HG02885 (cell line): ENCODE data around the gene FMN1.

Source experiments
- ATAC-seq: cut with Tn5 transposase; IDR thresholded peaks from one replicate; pipeline ENCODE4 v1.9.1; 2021; ENCODE audit warnings: mild to moderate bottlenecking; ENCODE audit not compliant: unreplicated experiment, poor library complexity

FMN1 gene

DNA sequence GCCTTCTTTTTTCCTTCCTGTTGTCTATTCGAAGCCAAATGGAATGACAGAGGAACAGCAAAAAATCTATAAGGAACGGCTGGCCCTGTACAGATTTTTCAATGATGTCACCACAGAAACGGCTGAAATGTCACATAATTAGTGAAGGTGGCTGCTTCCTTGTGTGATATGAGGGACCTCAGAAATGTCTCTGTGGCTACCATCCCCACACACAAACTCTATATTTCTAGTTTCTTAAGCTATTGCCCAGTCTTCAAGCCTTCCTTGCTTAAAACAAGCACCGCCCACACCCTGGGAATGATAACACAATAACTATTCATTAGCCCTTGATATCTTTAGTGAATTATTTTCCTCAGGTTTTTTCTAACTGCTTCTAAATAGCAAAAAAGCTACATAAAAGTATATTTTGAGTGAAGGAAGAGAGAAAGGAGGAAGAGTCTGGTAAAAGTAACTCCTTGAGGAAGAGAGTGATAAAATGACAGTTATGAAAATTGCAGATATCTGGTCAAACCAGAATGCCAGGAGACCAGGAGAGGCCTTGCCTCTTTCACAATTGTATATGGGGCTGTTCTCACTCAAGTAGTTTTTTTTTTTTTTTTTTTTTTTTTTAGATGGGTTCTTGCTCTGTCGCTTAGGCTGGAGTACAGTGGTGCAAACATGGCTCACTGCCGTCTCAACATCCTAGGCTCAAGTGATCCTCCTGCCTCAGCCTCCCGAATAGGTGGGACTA lies 38.7 kb downstream of the FMN1 start:
- no peak for ATAC-seq

DNA sequence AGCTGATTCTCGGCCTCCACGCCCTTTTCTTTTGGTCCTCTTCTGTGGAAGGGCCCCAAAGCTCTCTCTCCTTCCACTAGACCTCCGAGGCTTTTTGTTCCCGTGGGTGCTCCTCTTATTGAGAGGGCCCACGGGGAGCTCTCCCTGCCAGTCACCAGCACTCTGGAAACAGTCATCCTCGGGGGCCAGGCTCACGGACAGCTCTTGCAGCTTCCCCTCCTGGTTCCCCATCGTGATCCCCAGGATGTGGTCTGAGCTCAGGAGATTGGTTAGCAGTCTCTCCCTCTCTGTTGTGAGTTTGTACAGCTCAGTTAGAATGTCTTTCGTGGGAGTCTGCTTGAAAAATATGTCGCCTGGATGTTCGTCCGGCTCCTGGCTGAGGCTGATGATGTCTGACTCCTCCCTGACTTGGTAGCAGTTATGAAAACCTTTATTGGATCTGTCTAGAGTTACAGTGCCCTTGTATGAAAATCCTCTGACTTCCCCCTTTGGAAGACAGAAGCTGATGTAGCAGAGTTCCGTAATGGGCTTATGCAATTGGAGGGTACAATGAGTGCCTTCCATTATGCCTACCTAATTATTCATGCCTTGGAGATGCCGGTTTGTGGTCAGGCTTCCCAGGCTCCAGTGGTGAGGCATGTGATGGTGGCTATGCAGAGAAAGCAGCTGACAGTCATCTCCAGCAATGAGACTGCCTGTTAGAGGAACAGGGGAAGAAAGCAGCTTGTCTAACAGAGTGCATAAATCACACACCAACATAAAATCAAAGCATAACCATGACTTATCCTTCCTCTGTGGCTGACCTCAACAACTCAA lies 40.0 kb downstream of the FMN1 start:
- ATAC-seq = no peak

DNA sequence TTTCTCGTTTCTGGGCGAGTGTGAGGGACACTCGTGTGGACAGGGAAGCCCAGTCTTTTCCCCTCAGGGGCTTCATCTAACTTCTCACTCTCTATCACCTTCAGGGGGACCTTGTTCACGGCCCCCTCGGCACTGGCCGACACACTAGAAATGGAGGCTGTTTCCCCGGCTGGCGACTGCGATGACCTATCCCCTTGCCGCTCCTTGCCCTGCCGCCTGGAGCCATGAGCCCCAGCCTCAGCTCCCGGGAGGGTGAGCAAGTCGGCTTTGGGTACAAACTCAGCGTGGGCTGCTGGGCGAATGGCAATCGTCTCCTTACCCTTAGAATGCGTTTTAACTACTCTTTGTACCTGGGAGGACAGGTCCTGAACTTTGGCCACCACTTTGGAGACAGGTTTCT lies 41.0 kb downstream of the FMN1 start:
- no peak for ATAC-seq

DNA sequence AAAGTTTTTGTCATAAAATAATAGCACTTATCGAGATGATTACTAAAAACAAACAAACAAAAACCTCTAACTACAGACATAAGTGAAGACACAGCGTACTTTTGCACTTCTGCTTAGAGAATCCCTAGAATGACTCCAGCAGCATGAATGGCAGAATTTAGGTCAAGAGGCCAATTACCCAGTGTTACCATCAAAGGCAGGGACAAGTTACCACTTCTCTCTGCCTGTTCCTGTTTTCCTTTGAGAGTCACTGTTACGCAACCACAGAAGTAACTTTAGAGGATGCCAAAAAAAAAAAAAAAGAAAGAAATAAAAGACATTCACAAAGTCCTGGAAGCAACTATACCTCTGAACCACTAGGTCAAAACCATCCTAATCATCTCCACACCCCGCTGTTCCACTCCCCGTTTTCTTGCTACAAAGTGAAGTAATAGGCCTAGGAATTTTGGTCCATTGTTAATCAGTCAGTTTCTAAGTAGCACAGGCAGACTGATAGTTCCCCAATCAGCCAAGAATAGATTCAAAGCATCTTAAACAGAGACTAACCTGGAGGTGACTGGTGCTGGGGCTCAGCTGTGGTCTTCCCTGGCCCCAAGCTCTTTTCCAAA lies 41.9 kb downstream of the FMN1 start:
- ATAC-seq = no peak

DNA sequence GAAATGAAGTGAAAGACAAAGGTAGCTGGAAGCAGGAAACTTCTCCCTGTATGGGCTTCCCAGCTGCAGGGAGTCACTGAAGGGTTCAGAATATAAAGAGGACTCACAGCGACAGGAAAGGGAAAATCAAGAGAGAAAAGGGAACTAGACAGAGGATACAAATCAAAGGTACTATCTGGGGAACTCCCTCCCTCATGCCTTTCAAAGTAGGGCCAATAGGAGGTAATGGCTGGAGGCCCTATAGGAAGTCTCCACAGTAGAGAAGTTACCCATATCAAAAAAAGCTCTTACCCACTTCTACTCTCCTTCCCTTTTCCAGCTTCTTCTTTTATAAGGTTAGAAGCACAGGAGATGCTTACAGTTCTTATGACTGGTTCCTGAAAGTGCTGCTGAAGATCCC lies 43.5 kb downstream of the FMN1 start:
- ATAC-seq = no peak

DNA sequence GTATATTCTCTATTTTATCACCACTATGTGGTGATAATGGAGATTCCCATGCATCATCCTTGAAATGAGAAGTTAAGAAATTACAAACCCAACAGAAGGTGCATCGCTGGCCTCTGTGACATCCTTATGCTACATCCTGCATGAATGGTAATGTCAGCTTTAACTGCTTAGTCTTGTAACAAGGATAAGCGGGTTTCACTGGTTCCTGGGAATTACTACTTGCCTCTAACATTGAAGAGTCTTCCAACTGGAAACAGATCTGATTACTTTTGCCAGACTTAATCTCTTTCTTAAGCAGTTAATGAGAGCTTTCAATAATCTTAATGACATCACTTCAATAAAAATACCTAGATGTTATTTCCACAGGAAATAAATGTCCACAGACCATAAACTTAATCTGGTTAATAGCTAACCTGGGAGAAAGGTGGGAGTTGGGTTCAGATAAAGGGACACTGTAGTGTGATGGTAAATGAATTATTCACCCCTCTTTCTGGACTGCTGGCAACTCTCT lies 44.0 kb downstream of the FMN1 start:
- ATAC-seq = no peak

DNA sequence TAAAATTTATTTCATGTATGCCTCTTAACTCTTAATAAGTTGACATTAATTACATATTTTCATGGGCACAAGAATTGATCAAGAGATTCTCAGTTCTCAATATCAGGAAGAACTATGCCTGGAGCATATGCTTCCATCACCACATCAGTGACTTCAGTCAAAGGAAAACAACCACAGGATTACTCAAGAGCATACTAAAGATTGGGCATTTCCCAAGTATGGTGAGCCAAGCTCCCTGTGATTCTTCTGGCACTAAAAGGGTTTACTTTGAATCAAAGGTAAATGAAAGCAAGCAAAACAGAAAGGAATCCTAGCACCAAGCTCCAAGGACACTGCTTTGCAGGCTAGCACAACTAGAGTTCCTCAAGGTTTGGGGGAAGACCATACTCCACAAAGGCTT lies 44.6 kb downstream of the FMN1 start:
- no peak for ATAC-seq

DNA sequence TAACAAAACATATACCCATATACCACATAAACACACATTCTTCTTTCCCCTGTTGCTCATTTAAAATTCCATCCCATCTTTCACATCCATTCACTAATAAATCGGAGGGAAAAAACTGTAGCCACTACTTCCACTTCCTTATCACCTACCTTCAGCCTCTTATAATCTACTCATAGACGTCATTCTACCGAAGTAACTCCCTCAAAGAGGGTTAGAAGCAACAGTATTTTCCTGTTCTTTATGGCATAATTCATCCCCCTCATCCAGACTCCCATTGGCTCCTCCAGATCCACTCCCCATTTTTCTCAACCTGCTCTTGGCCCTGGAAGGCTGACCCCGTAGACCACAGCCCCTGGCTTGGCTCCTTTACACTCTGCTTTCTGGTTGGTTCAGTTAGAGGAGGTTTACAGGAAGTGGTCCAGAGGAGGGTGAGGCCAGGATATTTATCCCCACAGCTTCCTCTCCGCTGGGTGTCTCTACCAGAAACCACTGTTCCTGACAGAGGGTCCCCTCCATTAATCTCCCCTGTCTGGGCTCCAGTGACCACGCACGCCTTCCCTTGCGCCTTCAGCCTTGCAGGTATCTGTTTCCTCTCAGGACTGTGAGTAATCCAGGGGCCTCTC lies 46.3 kb downstream of the FMN1 start:
- ATAC-seq = no peak

DNA sequence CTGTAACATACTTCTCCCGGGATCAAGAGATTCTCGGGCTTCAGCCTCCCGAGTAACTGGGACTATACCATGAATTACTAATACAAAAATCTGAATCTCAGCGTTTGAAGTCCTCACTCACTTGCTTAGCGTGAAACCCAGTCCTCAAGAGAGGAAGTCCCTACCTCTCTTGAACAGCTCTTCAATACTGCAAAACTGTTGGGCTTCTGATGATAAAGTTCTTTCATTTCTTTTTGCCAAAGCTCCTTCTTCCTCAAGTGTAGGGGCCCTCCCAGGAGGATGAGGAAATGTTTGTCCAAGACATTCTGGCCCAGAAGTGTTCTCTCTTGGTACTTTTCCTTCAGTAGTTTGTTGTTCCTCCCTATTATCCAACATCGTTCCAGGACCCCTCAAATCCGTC lies 48.5 kb downstream of the FMN1 start:
- no peak for ATAC-seq

DNA sequence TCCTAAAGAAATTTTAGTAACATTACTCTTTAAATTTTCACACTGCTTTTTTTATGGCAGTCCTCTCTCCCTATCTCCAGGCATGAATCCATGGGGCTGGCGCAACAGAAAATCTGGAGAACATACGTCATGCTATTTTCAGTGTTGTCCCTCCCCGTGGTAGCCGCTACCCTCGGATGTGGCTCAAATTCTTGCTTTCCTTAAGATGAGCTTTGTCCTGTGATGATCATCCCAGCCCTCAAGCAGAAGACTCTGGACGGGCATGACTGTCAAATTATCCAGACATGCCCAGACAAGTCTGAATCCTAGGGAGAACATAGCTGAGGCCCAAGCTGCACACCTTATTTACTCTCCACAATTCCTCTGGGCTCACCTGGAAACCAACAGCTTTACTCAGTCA lies 49.1 kb downstream of the FMN1 start:
- no peak for ATAC-seq

DNA sequence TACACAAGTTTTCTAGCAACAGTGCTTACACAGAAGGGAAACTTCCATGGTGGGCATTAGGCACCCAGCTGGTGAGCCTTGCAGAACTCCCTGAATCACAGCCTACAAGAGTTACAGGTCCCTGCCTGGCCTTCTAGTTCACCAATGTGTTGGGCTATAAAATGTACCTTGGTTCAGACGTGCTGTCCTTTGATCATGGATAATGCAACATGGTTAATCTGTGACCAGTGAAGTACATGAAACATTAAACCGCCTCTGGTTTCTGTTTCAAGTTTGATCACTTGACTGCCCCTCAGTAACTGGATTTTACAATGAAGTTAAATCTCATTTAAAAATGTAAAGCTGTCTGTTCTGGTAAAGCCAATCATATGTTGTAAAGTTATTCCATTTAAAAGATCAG lies 51.8 kb downstream of the FMN1 start:
- no peak for ATAC-seq

DNA sequence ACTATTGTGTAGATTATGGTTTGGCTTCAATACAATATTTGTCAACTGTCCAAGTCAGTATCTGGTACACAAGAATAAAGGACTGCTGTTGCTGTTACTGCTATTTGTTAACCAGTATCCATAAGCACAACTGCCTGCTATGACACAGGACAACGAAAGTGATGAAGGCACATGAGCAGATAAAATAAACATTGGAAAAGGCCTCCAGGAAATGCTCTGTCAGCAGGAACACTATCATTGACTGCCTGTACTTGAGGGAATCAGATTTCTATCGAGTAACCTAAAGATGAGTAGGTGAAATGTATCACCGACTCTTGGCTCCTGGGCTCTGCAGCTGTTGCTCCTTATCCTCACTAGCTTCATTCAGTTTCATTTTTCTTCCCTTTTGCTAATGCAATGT lies 56.5 kb downstream of the FMN1 start:
- ATAC-seq = no peak

DNA sequence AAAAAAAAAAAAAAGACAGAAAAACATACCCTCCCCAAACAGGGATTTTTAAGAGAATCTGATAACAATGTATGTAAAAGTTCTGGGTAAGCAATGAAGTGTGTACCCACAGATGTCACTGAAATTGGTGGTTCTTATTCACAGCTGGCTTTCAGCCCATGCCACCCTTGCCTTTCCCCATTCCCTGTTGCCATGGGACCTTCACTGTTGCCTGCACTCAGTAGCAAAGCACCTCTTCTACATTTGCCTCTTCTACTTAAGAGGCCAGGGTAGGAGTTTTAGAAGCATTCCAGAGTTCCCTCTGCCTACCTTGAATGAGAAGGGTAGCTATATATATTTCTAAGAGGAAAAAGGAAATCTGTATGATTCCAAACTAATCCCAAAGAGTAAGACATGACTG lies 57.4 kb downstream of the FMN1 start:
- ATAC-seq = no peak

DNA sequence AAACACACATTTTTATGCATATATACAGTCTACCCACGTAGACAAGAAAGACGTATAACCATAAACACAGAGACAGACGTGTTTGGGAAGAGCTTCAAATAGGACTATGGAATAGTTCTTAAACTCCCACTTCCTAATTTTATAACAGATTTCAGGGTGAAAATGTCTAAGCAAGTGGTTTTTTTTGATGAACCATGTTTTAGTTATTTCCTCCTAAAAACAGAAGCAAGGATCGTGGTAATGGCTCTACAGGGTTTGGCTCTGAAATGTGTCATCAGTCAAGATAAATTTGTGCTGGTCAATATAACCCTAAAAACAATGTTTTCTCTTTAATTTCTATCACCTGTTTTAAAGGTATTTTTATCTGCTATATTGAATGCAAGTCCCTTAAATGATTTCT lies 58.2 kb downstream of the FMN1 start:
- no peak for ATAC-seq

DNA sequence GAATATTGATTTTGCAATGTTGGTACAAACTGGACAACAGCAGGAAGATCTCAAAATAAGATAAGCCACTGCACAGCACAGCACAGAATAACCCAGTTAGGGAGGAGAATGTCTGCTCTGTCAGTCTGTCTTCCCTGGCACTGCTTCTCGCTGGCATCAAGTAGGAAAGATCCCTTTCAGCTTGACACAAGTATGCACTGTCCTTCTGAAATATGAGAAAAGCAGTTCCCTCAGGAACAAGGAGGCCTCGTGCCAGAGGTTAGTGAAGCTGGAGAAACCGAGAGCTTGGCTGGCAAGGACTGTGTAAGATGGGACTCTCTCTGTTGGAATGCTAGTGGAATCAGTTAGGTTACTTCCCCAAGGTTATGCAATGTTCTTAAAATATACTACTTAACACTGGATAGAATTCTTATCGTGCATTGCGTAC lies 59.1 kb downstream of the FMN1 start:
- ATAC-seq = no peak

DNA sequence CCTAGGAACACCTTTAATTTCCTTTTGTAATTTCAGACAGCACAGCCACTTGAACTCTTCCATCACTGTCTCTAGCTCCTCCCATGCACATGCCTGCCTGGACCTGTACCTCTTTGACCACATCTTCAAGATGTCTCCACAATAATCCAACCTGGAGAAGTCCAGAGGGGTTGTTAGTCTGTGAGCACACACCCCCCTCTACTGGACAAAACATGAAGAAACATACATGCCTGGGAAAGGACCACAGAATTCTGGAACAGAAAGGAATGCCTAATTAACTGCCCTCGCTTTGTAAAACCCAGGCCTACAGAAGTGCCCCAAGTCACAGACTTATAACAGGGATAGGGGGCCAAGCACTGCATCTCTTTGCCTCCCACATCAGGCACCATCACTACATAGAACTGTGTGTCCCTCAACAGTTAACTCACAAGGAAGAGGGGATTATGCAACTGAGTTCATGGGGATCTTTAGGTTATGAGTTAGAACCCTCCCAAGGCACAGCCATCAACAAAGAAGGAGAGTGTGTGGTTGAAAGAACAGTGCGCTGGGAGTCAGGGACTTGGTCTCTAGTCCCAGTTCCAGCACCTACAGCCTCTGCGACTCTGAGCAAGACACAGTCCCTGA lies 61.7 kb downstream of the FMN1 start:
- no peak for ATAC-seq

DNA sequence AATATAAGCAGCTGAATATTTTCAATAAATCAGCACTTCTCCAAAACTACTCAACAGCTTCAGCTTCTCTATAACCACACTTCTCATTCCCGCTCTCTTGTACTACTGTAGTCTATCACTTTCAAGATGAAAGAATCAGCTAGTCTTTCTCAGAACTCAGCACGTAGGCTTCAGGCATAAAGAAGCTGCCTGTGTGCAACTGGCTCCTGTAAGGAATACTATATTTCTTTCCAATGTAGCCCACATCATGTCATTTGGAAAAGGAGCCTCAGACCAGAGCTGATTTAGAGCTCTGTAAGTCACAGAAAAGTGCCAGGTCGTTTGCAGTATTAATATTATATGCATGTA lies 62.3 kb downstream of the FMN1 start:
- no peak for ATAC-seq

DNA sequence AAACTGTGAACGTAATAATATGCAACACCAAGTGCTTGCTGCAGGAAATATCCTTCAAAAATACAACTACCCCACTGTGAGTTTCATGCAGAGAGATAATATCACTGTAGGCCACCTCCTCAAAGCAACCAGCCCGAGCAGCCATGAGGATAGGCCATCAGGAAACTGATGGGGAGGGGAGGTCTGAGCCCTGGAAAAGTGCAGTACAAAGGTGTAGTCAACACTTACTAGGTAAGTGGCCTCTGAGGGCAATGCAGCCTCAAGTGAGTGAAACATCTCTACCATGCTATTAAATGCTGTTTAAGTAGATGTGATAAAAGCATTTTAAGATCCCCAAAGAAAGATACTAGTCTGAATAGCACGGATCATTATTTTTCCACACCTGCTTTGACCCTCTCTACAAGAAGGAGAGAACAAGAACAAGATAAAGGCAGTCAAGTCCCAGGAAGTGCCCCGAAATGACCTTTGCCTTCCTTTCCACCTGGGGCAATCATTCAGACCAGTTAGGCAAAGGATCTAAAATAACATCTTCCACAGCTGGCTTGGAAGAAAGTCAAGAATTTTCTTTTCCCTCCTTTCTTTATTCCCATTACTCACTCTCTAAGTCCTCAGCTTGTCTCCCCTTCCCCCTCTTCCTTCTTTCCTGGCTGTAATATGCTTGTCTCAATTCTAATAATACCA lies 62.8 kb downstream of the FMN1 start:
- ATAC-seq = no peak

DNA sequence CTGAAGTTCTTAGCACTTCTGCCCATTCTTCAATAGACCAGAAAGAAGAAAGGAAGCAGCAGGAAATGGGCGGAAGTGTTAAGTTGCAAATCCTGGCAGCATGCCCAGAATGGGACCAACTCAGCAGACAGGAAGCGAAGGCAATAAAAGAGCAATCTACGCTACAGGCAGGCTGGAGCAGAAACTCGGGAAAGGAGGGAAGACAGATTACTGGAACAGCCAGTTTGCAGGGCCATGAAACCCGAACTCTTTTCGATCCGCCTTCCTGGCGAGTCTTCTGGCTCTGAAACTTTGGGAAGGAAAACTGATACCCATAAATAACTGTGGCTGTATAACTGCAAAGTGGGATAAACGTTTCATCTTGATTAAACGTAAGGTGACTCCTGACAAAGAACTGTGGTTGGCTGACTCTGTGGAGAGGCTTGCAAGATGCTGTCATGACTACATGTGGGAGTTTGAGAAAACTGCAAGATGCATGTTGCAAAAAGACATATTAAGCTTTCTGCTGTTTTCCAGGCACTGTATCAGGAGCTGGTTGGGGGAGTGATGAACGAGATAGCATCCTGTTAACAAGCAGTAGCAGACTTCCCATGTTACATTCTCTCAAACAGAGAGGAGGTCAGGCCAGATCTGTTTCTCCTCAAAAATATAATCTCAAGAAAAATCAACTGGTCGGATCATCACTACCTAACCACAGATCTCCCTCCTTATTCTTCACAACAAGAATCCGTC lies 67.8 kb downstream of the FMN1 start:
- no peak for ATAC-seq
